ENCODE data around the gene PTPRN2. TPM values are rescaled to one million over a fixed set of nuclear protein-coding genes. Genes with fewer than 3 reads are reported as not detected.

PTPRN2 gene
- total RNA-seq, 2 experiments from 2014 or later, result 0.70 TPM; not detected in 1

- TF ChIP-seq, protein P1, sequence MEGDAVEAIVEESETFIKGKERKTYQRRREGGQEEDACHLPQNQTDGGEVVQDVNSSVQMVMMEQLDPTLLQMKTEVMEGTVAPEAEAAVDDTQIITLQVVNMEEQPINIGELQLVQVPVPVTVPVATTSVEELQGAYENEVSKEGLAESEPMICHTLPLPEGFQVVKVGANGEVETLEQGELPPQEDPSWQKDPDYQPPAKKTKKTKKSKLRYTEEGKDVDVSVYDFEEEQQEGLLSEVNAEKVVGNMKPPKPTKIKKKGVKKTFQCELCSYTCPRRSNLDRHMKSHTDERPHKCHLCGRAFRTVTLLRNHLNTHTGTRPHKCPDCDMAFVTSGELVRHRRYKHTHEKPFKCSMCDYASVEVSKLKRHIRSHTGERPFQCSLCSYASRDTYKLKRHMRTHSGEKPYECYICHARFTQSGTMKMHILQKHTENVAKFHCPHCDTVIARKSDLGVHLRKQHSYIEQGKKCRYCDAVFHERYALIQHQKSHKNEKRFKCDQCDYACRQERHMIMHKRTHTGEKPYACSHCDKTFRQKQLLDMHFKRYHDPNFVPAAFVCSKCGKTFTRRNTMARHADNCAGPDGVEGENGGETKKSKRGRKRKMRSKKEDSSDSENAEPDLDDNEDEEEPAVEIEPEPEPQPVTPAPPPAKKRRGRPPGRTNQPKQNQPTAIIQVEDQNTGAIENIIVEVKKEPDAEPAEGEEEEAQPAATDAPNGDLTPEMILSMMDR (conservative IDR thresholded peaks at IDR 0.05; ENCODE audit: low read length), result no peak
- TF ChIP-seq EZH2phosphoT487 (IDR thresholded peaks at IDR 0.05; ENCODE audit: borderline replicate concordance, low read depth, low read length), result no peak
- DNase-seq (ENCODE audit: low spot score), result no peak
- no peaks in the 10 kb centered on the region for H3K9me2 ChIP-seq (ENCODE audit: insufficient read depth, low read length)
- no peaks in the 10 kb centered on the region for H3K4me1 ChIP-seq (ENCODE audit: insufficient read depth, low read length, poor library complexity, severe bottlenecking)
- no peak overlapping the region for H3K4me2 ChIP-seq (ENCODE audit: low read length)
- no peak overlapping the region for H2AFZ ChIP-seq (ENCODE audit: low read length)
- H4K20me1 ChIP-seq (ENCODE audit: insufficient read depth, low read length), result no peaks in the 10 kb centered on the region
- no peaks in the 10 kb centered on the region for H3K36me3 ChIP-seq (ENCODE audit: insufficient read depth, low read length)
- H3K9me3 ChIP-seq (ENCODE audit: low read length), result no peaks in the 10 kb centered on the region
- ChIA-PET POLR2A (interaction anchor here (0.6 kb wide), 1 partner anchor 860 kb away, joined by 4 read pairs; no protein-coding TSS in a partner anchor), CTCF (ENCODE audit: unreplicated experiment) (no interaction called here)
- no peaks in the 10 kb centered on the region for H3K79me2 ChIP-seq (ENCODE audit: insufficient read depth, low read depth, low read length)
- no TSS peak for BruUV-seq (replicated peaks)
- intact Hi-C loops (cut with micrococcal nuclease; ENCODE audit: unreplicated experiment), result no loop called here
- no peak overlapping the region for H3K27ac ChIP-seq (ENCODE audit: low read depth, low read length, poor library complexity, severe bottlenecking)
- no peak overlapping the region for H3K4me3 ChIP-seq (ENCODE audit: low read depth, low read length, poor library complexity, severe bottlenecking)
Measured at GRCh38 chr7:158000160-158000559, 587.5 kb downstream of the PTPRN2 start.

DNA sequence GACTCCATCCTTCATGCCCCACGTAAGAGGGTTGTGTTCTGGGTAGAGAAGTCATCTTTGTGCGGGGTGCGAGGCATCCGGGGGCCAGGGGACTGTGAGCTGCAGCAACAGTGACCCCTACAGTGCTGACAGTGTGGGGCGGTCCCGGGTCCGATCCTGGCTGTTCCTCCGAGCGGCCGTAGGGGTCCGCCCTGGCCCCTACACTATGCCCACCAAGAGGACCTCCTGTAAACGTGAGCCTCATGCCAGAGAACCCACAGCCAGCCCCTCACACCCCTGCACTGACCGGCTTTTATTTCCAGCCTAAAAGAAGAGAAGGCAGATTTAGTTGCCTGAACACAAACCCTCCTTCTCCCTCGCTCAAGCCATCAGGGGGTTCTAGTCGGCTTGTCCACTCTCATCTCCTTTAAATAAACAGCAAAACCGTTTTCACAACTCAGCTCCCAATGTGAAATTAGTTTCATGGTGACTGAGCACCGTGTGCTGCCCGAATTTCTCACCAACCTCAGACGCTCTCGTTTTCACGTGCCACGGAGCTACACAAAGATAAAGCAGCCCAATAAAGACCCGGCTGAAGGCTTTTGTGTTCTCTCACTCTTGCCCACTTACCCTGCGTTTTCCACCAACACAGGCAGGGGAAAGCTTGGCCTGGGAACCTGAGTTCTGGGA is 588.6 kb downstream of the PTPRN2 start:
- ChIA-PET POLR2A (interaction anchor here (0.9 kb wide), 1 partner anchor 21 kb away, joined by 3 read pairs; no protein-coding TSS in a partner anchor), CTCF (ENCODE audit: unreplicated experiment) (no interaction called here)
- H3K4me3 ChIP-seq (ENCODE audit: low read depth, low read length, poor library complexity, severe bottlenecking), result no peak overlapping the region
- no peaks in the 10 kb centered on the region for H3K79me2 ChIP-seq (ENCODE audit: insufficient read depth, low read depth, low read length)
- intact Hi-C loops (cut with micrococcal nuclease; ENCODE audit: unreplicated experiment), result no loop called here
- no peak overlapping the region for H2AFZ ChIP-seq (ENCODE audit: low read length)
- H3K27ac ChIP-seq (ENCODE audit: low read depth, low read length, poor library complexity, severe bottlenecking), result no peak overlapping the region
- H3K36me3 ChIP-seq (ENCODE audit: insufficient read depth, low read length), result no peaks in the 10 kb centered on the region
- BruUV-seq (replicated peaks), result no TSS peak
- no peaks in the 10 kb centered on the region for H3K9me2 ChIP-seq (ENCODE audit: insufficient read depth, low read length)
- no peak for DNase-seq (ENCODE audit: low spot score)
- H4K20me1 ChIP-seq (ENCODE audit: insufficient read depth, low read length), result no peaks in the 10 kb centered on the region
- H3K4me1 ChIP-seq (ENCODE audit: insufficient read depth, low read length, poor library complexity, severe bottlenecking), result no peaks in the 10 kb centered on the region
- TF ChIP-seq, protein P1 (conservative IDR thresholded peaks at IDR 0.05; ENCODE audit: low read length), result no peak
- TF ChIP-seq EZH2phosphoT487 (IDR thresholded peaks at IDR 0.05; ENCODE audit: borderline replicate concordance, low read depth, low read length), result no peak
- no peaks in the 10 kb centered on the region for H3K9me3 ChIP-seq (ENCODE audit: low read length)
- H3K4me2 ChIP-seq (ENCODE audit: low read length), result no peak overlapping the region

DNA sequence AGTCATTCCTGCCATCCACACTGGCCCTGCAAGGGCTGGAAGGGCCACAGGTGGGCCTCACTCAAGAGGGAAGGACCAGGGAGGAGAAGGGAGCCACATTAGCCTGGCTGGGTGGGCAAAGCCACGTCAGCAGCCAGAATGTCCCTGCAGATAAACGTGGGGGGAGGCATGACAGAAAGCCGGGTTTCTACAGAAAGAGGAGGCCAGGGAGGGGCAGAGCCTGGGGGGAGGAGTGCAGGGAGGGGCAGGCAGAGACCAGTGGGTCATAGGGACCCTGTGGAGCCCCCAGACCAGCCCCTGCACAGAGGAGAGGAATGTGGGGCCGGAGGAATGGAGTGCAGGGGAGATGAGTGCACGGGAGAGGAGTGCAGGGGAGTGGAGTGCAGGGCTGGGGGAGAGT is 590.2 kb downstream of the PTPRN2 start:
- no peaks in the 10 kb centered on the region for H3K9me2 ChIP-seq (ENCODE audit: insufficient read depth, low read length)
- H3K79me2 ChIP-seq (ENCODE audit: insufficient read depth, low read depth, low read length), result no peaks in the 10 kb centered on the region
- ChIA-PET CTCF (ENCODE audit: unreplicated experiment) (no interaction called here), POLR2A (no interaction called here)
- H4K20me1 ChIP-seq (ENCODE audit: insufficient read depth, low read length), result no peaks in the 10 kb centered on the region
- no peak overlapping the region for H3K27ac ChIP-seq (ENCODE audit: low read depth, low read length, poor library complexity, severe bottlenecking)
- no peak for DNase-seq (ENCODE audit: low spot score)
- H3K4me3 ChIP-seq (ENCODE audit: low read depth, low read length, poor library complexity, severe bottlenecking), result no peak overlapping the region
- no peaks in the 10 kb centered on the region for H3K9me3 ChIP-seq (ENCODE audit: low read length)
- TF ChIP-seq, protein P1 (conservative IDR thresholded peaks at IDR 0.05; ENCODE audit: low read length), result no peak
- H3K36me3 ChIP-seq (ENCODE audit: insufficient read depth, low read length), result no peaks in the 10 kb centered on the region
- H3K4me2 ChIP-seq (ENCODE audit: low read length), result no peak overlapping the region
- no peak overlapping the region for H2AFZ ChIP-seq (ENCODE audit: low read length)
- intact Hi-C loops (cut with micrococcal nuclease; ENCODE audit: unreplicated experiment), result no loop called here
- no TSS peak for BruUV-seq (replicated peaks)
- H3K4me1 ChIP-seq (ENCODE audit: insufficient read depth, low read length, poor library complexity, severe bottlenecking), result no peaks in the 10 kb centered on the region

Measured in OCI-LY7 (cell line).